Measurements from ENCODE around the gene RUVBL1.

RUVBL1 gene

GRCh38 chr3:128067489-128067888 is 56.1 kb downstream of the RUVBL1 start:
- Histone ChIP-seq H3K36me3 (replicated peaks) (peaks cover 94% of the 10 kb centered on the region), H3K4me3 (ENCODE audit: low read depth, low read length) (no peak overlapping the region), H3K27me3 (replicated peaks) (no peaks in the 10 kb centered on the region), H3K27ac (no peak overlapping the region)
- no peak for DNase-seq
- no peak for TF ChIP-seq CTCF (IDR thresholded peaks at IDR 0.05; ENCODE audit: low read depth, low read length, missing control alignments)
- in situ Hi-C loops (cut with HindIII; ENCODE audit: low pct_ligation_motif_present, low sequenced_read_pairs), result no loop called here

- peaks cover 94% of the 10 kb centered on the region for H3K36me3 ChIP-seq (replicated peaks)
Observed at GRCh38 chr3:128066676-128067075, 56.9 kb downstream of the RUVBL1 start.

GRCh38 chr3:128066114-128066513 is 57.5 kb downstream of the RUVBL1 start:
- Histone ChIP-seq H3K27me3 (replicated peaks) (no peaks in the 10 kb centered on the region), H3K4me3 (ENCODE audit: low read depth, low read length) (no peak overlapping the region), H3K27ac (no peak overlapping the region), H3K36me3 (replicated peaks) (peaks cover 94% of the 10 kb centered on the region)
- no peak for TF ChIP-seq CTCF (IDR thresholded peaks at IDR 0.05; ENCODE audit: low read depth, low read length, missing control alignments)
- in situ Hi-C loops (cut with HindIII; ENCODE audit: low pct_ligation_motif_present, low sequenced_read_pairs), result no loop called here
- no peak for DNase-seq

More at GRCh38 chr3:128066676-128067075, 56.9 kb downstream of the RUVBL1 start:
- DNase-seq, result no peak
- Histone ChIP-seq H3K27ac (no peak overlapping the region), H3K27me3 (replicated peaks) (no peaks in the 10 kb centered on the region), H3K4me3 (ENCODE audit: low read depth, low read length) (no peak overlapping the region)
- in situ Hi-C loops (cut with HindIII; ENCODE audit: low pct_ligation_motif_present, low sequenced_read_pairs), result no loop called here
- no peak for TF ChIP-seq CTCF (IDR thresholded peaks at IDR 0.05; ENCODE audit: low read depth, low read length, missing control alignments)

- TF ChIP-seq CTCF (IDR thresholded peaks at IDR 0.05; ENCODE audit: low read depth, low read length, missing control alignments), result no peak
- Histone ChIP-seq H3K36me3 (replicated peaks) (peaks cover 90% of the 10 kb centered on the region), H3K27me3 (replicated peaks) (no peaks in the 10 kb centered on the region), H3K27ac (no peak overlapping the region), H3K4me3 (ENCODE audit: low read depth, low read length) (no peak overlapping the region)
- in situ Hi-C loops (cut with HindIII; ENCODE audit: low pct_ligation_motif_present, low sequenced_read_pairs), result no loop called here
- no peak for DNase-seq
Observed at GRCh38 chr3:128064962-128065361, 58.6 kb downstream of the RUVBL1 start.

- no peak for DNase-seq
- Histone ChIP-seq H3K36me3 (replicated peaks) (peaks cover 92% of the 10 kb centered on the region), H3K27me3 (replicated peaks) (no peaks in the 10 kb centered on the region), H3K4me3 (ENCODE audit: low read depth, low read length) (no peak overlapping the region), H3K27ac (no peak overlapping the region)
- TF ChIP-seq CTCF (IDR thresholded peaks at IDR 0.05; ENCODE audit: low read depth, low read length, missing control alignments), result no peak
- in situ Hi-C loops (cut with HindIII; ENCODE audit: low pct_ligation_motif_present, low sequenced_read_pairs), result no loop called here
Observed at GRCh38 chr3:128063865-128064264, 59.7 kb downstream of the RUVBL1 start.

GRCh38 chr3:128062033-128062745 is 61.4 kb downstream of the RUVBL1 start:
- H3K27me3 ChIP-seq (replicated peaks), result no peaks in the 10 kb centered on the region
- no peak overlapping the region for H3K27ac ChIP-seq
- no peak for DNase-seq
- in situ Hi-C loops (cut with HindIII; ENCODE audit: low pct_ligation_motif_present, low sequenced_read_pairs), result no loop called here
- no peak overlapping the region for H3K4me3 ChIP-seq (ENCODE audit: low read depth, low read length)
- H3K36me3 ChIP-seq (replicated peaks), result peaks cover 87% of the 10 kb centered on the region
- TF ChIP-seq CTCF (IDR thresholded peaks at IDR 0.05; ENCODE audit: low read depth, low read length, missing control alignments), result no peak
